GM19238 (cell line): Measurements from ENCODE around the gene OR6M1.

Source experiments
- DNase-seq: peaks from one replicate; pipeline ENCODE4 v3.0.0; 2011; ENCODE audit warnings: low spot score; ENCODE audit not compliant: insufficient read length

Gene OR6M1, protein sequence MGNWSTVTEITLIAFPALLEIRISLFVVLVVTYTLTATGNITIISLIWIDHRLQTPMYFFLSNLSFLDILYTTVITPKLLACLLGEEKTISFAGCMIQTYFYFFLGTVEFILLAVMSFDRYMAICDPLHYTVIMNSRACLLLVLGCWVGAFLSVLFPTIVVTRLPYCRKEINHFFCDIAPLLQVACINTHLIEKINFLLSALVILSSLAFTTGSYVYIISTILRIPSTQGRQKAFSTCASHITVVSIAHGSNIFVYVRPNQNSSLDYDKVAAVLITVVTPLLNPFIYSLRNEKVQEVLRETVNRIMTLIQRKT

DNA sequence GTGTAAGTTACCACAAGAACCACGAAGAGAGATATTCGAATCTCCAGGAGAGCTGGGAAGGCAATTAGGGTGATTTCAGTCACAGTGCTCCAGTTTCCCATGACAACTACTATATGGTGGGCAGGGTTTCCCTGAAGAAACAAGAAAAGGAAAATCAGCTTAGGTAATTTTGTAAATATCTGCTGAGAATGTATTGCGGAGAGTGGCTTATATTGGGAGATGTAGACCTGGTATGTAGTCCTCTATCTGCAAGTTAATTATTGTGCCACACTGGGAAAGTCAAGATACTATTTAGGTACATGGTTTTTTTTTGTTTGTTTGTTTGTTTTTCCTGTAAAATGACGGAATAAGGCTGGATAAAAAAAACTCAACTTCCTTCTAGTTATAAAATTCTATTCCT lies at the start of gene OR6M1:
TSS of gene OR6M1 (minus strand) at position 101 of the 400 bp plus-strand sequence. CDS start at position 101, 0 bp downstream.
- DNase-seq: no peak

DNA sequence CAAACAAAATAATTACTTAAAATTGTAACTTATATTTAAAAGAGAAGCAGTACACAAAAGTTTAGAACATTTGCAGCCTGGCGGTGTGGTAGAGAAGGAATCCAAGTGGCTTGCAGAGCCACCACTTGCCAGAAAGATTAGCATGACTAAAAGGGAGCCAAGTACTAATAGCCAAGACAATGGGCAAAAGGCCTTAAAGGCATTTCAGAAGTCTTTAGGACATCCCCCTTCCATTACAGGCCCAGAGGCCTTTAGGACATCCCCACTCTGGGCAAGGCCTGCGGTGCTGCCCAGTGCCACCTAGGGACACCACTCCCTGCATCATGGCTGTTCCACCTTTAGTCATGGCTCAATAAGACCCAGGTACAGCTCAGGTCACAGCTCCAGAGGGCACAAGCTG lies 46.9 kb upstream of the OR6M1 start:
- DNase-seq: no peak

DNA sequence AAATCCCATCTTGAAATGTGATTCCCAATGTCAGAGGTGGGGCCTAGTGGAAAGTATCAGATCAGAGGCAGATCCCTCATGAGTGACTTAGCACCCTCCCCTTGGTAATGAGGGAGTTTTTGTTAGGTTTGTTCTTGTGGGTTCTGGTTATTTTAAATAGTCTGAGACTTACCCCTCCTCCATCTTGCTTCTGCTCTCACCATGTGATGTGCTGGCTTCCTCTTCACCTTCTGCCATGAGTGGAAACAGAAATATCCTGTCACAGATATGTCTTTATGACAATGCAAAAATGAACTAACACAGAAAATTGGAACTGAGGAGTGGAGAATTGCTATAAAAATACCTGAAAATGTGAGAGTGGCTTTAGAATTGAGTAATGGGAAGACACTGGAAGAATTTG lies 46.2 kb upstream of the OR6M1 start:
- no peak for DNase-seq

DNA sequence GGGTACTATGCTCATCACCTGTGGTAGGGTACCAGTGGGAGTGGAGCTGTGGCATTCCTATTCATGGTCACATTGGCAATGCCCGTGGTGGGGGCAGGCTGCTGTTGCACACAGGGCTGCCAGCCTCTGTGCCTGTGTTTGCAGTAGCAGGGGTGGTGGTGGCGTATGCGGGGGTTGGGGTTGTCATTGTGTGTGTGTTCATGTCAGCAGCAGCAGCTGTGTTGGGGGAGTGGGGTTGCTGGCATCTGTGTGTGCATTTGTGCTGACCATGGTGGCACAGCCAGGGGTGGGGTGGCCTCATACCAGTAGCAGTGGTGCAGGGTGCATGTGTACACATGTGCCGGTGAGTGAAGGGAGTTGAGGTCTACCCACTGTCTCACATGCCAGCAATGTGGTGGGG lies 45.0 kb upstream of the OR6M1 start:
- DNase-seq: no peak

DNA sequence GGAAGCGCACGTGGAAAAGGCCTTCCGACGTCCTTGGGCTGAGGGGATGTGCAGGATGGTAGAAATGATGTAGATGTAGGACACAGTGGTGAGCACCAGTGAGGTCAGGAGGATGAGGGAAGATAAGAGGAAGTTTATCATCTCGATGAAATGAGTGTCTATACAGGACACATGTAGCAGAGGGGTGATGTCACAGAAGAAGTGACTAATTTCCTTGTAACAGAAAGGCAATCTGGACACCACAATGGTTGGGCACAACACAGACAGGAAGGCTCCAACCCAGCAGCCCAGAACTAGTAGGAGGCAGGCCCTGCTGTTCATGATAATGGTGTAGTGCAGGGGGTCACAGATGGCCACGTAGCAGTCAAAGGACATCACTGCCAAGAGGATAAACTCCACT lies 35.0 kb upstream of the OR6M1 start:
- no peak for DNase-seq

DNA sequence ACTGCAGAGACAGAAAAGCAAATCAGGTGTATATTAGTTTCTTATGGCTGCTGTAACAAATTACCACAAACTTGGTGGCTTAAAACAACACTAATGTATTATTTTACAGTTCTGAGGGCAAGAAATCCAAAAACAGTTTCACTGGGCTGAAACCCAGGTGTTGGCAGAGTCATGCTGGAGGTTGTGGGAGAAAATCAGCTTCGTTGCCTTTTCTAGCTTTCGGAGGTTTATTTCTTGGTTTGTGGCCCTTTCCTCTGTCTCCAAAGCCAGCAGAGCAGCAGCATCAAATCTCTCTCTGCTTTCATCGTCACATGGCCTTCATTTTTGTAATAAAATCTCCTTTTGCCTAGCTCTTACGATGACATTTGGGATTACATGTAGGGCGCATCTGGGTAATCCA lies 33.0 kb upstream of the OR6M1 start:
- no peak for DNase-seq

DNA sequence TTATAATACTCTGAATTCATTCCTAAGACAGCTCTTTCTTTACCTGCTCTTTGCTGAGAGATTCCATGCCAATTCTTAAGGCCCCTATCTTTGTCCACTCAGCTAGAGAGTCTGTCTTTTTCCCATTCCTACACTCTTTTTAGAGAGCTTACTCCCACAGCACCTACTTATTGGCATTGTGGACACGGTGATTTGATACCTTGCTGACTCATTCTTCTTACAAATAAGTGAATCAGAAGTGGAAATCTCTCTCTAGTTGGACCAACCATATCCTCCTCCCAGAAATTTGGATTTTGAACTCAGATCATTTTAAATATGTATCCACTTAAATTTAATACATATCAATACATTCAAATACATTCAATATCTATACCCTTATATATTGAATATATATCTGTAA lies 32.5 kb upstream of the OR6M1 start:
- DNase-seq: no peak

DNA sequence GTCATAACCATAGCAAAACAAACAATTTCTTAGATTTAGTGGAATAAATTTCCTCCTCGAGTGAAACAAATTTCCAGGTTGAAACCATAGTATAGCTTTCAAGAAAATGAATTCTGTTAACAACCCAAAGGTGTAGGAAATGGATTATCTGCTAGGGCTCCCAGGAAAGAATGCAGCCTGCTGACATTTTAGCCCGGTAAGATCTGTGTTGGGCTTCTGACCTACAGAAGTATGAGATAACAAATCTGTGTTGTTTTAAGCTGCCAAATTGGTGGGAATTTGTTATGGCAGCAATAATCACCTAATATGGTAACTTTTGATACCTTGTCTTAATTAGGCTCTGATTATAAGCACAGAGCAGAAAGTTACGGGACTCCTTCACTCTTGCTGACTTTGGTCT lies 32.0 kb upstream of the OR6M1 start:
- no peak for DNase-seq

DNA sequence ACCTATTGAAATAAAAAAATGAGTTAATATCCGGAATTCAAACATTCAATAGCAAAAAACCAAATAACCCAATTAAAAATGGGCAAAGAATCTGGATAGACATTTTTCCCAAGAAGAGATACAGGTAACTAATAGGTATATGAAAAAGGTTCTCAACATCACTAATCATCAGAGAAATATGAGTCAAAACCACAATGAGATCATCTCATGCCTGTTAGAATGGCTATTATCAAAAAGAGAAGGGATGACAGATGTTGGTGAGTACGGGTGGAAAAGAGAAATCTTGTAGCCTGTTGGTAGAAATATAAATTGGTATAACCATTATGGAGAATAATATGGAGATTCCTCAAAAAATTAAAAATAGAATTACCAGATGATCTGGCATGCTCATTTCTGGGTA lies 26.9 kb upstream of the OR6M1 start:
- no peak for DNase-seq

DNA sequence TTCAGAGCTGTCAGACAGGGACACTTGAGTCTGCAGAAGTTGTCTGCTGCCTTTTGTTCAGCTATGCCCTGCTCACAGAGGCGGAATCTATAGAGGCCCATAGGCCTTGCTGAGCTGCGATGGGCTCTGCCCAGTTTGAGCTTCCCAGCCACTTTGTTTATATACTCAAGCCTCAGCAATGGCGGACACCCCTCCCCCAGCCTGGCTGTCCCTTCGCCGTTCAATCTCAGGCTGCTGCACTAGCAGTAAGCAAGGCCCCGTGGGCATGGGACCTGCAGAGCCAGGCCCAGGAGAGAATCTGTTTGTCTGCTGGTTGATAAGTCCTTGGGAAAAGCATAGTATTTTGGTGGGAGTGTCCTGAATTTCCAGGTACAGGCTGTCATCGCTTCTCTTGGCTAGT lies 23.6 kb upstream of the OR6M1 start:
- DNase-seq: no peak

DNA sequence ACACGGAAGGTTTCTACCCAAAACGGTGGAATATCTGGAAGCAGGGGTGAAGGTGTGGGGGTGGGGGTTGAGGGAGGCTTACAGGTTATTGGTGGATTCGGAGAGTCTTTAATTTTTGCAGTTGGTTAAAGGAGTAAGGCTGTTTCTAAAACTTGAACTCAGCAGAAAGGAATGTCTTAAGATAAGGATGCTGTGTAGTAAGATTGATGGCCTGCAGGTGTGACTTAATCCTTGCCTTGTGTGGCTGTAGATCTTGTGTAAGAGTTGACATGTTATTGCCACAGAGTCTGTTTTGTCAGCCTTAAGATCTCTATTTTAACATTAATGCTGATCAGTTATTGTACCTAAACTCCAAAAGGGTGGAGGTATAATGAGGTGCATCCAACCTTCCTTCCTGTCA lies 16.4 kb upstream of the OR6M1 start:
- no peak for DNase-seq

DNA sequence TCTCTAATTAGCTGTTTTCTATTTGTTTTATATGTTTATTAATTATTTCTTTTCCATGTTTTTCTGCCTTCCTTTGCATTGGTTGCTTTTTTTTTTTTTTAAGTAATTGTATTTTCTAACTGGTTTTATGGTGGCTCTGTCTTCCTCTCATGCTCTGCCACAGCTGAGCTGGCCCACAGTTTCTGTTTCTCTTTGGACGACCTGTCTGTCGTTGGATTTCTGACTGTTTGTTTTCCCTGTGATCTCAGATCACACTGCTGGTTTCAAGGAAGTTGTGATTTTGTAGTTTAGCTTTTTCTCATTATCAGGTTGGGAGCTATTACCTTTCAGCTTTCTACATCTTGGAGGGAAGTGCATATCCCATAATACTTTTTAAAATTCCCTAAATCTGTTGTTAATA lies 15.9 kb upstream of the OR6M1 start:
- DNase-seq: no peak

DNA sequence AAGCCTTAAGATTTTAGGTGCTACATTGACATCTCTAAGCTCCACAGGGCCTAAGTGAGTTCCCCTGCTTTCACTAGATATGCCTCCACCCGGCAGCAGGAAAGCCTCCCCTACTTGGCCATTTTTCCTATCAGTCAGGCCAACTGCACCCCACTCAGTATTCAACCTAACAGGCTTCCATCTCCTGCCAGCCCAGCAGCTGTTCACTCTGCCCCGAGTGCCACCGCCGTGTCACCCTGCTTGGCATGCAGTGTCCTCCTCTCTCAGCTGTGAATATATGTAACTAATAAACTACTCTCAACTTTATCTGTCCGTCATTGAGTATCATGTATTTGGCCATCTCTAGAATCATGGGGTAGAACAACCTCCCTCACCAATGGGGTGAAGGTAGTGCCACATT lies 9.0 kb upstream of the OR6M1 start:
- no peak for DNase-seq

DNA sequence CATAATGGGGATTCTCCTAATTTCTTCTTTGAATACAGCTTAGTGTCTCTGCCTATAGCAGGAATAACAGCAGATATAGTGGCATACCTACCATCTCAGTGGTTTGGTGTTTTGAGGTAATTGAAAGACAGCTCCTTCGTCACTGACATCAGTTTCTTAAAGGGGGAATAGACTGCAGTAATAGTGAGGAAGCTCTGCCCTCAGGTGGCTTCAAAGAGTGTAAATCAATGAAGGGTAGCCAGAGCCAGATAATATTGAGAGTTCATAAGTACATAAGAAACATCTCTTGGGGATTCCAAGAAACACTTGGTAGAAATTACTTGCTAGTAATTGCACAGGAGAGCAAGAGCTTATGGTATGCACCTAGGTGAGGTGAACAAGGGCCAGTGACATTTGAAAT lies 4.4 kb downstream of the OR6M1 start:
- DNase-seq: no peak

DNA sequence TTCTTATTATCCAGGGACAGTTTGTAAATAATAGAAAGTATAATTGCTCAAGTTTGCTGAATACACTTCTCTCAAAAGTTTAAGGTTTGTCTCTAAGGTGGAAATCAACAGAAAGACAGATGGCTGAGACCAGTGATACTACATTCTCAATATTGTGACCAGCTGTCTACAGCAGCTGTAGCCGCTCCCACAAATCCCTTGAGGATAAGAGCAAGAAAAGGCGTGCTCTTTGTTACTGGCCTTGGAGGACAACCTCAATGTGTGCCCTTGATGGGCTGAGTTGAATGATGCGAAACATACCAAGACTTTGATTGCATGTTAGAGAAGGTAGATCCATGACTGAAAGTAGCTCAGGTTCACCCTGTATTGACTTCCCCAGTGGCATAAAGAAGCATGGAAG lies 6.1 kb downstream of the OR6M1 start:
- DNase-seq: no peak

DNA sequence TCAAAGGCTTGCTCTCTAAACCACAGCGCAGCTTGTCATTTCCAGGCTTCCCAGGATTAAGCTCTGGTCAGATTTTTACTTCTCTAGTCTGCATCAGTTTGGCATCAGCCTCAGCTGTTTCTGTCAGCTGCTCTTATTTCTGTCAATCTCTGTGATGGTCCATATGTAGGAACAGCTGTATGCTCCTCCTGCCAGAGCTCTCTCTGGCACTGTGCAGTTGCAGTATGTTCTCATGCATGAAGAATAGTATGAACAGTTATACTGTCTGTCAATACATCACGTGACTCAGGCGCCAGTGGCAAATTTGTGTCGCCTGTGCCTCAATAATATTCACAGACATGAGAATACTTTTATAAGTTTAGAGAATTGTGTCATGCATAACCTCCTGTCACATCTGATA lies 6.7 kb downstream of the OR6M1 start:
- DNase-seq: no peak

DNA sequence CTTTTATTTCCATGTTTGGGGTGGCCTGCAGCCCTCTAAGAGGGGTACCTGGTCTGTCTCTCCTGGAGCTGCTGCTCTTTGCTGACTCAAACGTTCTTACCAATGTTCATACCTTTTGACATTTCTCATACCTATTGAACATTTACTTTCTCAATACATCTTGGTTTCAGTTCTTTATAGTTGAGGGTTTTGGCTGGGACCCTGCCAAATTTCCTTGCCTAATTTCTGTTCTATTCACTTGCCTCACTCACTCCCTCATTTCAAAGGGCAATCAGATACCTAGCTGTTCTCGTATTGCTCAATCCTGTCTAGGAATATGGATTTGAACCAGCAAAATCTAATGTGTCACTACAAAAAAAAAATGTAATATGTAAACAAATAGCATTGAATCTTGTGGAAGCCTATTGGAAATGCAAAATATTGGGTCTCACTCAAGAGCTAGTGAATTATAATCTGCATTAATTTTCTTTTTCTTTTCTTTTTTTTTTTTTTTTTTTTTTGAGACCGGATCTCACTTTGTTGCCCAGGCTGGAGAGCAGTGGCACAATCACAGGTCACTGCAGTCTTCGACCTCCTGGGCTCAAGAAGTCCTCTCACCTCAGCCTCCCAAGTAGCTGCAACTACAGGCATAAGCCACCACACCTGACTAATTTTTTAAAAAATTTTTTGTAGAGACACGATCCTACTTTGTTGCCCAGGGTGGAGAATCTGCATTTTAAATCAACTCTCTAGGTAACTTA lies 7.5 kb downstream of the OR6M1 start:
- DNase-seq: no peak

DNA sequence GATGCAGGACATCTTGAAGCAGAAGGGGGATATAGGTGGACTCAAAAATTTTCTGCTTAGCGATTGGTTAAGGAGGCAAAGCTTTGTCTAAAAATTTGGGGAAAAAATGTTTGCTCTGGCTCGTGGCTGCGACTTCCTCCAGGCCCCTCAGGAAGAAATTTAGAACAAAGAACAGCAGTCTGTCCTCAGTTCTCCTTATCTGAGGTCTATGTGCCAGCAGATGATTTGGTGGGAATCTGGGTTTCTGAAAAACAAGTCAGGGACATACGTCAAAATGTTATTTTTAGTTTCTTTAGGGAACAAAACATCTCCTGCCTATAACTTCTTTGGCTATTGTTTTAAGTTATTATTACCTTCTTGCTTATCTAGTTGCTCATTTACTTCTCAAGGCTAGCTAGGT lies 8.1 kb downstream of the OR6M1 start:
- no peak for DNase-seq

DNA sequence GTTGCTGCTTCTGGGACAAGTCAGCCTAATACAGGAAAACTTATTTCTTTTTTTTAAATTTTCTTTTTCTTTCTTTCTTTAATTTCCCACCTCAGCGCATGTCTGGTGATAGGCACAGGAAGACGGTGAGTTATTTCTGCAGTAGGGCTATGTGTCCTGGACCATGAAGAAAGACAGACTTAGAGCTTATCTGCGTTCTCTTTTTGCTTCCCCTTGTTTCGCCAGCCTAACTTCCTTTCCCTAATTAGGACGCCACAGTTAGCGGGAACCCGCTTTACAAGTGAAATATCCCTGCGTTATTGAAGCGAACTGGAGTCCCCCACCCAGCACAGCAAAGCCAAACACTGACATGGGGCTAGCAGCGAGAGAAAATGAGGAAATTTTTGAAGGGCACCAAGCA lies 8.6 kb downstream of the OR6M1 start:
- no peak for DNase-seq

DNA sequence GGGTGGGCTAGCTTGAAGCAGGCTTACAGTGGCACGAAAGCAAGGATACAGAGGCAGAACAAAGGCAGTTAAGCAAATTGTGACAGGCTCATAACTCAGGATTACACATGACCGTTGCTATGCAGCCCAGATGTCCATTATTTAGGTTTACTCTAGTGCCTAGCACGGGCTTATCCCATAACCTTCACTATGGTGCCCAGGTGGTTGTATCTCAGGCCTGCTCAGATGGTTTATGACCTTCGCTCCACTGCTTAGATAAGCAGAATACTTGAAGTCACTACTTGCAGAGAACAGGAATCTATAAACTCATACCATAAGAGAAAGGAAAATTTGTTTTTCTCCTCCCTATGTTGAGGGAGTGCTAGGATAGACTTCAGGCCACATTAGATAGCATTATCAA lies 9.0 kb downstream of the OR6M1 start:
- DNase-seq: no peak

DNA sequence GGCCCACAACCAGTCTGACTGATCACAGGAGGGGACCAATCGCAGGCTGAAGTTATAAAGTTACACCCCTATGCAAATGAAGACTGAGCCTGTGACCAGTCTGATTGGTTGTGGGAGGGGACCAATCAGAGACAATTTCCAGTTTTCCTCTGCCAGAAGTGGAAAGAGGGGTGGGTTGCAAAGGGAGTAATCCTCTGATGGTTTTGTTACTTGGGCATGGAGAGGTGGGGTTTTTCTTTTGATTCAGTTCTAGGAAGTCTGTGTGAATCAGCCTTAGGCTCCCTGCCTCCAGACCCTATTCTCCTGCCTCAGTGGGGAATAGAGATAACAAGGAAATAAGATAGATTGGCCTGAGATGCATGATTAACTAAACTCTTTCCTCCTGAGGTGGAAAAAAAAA lies 9.9 kb downstream of the OR6M1 start:
- no peak for DNase-seq

DNA sequence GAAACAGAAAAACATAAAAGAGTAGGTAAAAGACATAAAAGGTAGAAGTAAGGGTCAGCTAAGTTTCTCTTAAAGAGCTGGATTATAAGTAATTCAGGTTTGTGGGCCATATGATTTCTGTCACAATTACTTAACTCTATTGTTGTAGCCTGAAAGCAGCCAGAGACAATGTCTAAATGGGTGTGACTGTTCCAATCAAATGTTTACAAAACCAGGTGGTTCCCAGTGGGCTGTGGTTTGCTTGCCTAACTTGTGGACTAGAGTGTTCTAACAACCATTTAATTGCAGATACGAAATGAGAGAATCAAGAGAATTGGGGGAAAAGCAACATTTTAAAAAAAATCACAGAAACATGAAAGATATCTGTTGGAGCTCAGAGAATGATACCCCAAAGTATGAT lies 22.6 kb downstream of the OR6M1 start:
- DNase-seq: no peak

DNA sequence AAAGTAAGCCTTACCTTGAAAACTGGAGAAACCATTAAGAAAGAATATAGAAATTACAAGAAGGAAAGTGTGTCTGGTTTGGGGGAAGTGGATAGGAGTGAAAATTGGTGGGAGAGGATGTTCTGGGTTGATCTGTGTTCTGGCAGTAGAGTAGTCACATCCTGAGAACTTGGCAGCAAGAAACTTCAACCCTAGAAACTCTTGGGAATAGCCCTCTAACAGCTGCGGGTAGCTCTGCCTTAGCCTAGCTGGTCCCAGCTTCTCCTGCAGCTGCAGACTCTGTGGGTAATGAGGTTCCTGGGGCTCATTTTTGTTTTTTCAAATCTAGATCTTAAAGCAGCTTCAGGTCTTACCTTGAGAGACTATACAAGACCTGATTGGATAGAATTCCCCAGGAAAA lies 27.6 kb downstream of the OR6M1 start:
- no peak for DNase-seq
